ENCODE measurements around the gene ATP11A.

ATP11A gene

GRCh38 chr13:112722433-112723263, 32.8 kb downstream of the ATP11A start:
- no peak for TF ChIP-seq CTCF (IDR thresholded peaks at IDR 0.05)

GRCh38 chr13:112723771-112724170, 33.9 kb downstream of the ATP11A start:
- no peak for TF ChIP-seq CTCF (IDR thresholded peaks at IDR 0.05)

GRCh38 chr13:112724788-112725345, 35.0 kb downstream of the ATP11A start:
- TF ChIP-seq CTCF (IDR thresholded peaks at IDR 0.05) = no peak

GRCh38 chr13:112725346-112726015, 35.6 kb downstream of the ATP11A start:
- no peak for TF ChIP-seq CTCF (IDR thresholded peaks at IDR 0.05)

GRCh38 chr13:112726016-112726767, 36.4 kb downstream of the ATP11A start:
- TF ChIP-seq CTCF (IDR thresholded peaks at IDR 0.05) = no peak

GRCh38 chr13:112727581-112727980, 37.7 kb downstream of the ATP11A start:
- no peak for TF ChIP-seq CTCF (IDR thresholded peaks at IDR 0.05)

- TF ChIP-seq CTCF (IDR thresholded peaks at IDR 0.05) = no peak
Measured at GRCh38 chr13:112728375-112729126, 38.7 kb downstream of the ATP11A start.
